Right renal cortex interstitium (tissue), 3 donors: ENCODE measurements around the gene LRRC41. TPM values are rescaled to one million over a fixed set of nuclear protein-coding genes. Genes with fewer than 3 reads are reported as not detected.
"Not testable (repeated sequence)": the region's sequence is repeated elsewhere in the genome, so short reads cannot be mapped to it uniquely, and the experiment has no call there.

ENCODE experiments used
- DNase-seq, 3 donors: peaks; one replicate each; pipeline ENCODE4 v3.0.0-alpha.2; 2013; ENCODE audit warnings: low read depth in 3 of 3, low spot score in 2 of 3
- polyA plus RNA-seq, 3 donors: library from polyadenylated mRNA; unstranded; fragments of 120-200 nt; gene quantifications; one replicate each; pipeline ENCODE4 v1.2.1, GENCODE V29; 2013; ENCODE audit not compliant: insufficient read length in 3 of 3

Gene LRRC41
- polyA plus RNA-seq, 3 donors, result 73.7 to 77.8 (median 75.9) TPM

DNA sequence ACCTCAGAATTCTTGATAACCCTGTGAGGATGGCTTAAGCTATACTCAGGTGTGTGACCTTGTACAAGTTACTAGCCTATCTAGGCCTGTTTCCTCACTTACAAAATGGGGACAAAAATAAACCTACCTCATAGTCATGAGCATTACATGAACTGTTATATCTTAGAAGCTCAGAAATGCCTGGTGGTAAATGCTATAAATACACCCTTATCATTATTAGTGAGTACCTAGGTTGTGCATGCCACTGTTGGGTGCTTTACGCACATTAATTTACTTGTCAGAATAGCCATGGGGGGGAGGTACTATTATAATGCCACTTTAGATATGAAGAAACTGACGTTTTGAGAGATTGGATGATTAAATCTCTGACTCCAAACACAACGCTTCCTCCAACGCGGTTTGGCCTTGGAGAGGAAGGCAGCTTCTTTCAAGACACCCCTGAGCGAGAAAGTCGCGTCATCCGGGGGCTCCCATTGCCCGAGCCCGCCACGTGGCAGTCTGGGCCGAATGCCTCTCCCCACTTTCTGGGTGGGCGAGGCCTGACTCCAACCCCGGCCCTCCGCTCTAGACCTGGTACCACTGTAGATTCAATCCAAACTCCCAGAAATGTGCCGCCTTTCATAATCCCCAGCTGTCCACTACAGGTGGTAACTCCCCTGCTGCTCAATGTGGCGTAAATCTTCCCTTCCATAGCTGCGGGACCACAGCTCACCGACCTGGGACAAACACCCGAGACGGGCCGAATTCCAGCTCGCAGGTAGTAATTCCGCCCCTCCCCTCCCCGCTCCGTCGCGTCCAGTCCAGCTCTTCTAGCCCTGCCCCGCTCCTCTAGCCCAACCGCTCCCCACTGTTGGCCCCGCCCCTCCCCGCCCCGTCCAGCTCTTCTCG, 56.6 kb downstream of the LRRC41 start:
- peak in 2 of 3 donors; percentile 50 to 54 for DNase-seq

DNA sequence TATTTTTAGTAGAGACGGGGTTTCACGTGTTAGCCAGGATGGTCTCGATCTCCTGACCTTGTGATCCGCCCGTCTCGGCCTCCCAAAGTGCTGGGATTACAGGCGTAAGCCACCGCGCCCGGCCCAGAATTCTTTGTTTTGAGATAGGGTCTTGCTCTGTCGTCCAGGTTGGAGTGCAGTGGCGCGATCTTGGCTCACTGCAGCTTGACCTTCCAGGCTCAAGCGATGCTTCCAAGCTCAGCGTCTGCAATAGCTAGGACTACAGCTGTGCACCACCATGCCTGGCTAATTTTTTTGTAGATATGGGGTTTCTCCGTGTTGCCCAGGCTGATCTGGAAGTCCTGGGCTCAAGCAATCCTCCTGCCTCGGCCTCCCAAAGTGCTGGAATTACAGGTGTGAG, 57.3 kb downstream of the LRRC41 start:
- not testable (repeated sequence) for DNase-seq

DNA sequence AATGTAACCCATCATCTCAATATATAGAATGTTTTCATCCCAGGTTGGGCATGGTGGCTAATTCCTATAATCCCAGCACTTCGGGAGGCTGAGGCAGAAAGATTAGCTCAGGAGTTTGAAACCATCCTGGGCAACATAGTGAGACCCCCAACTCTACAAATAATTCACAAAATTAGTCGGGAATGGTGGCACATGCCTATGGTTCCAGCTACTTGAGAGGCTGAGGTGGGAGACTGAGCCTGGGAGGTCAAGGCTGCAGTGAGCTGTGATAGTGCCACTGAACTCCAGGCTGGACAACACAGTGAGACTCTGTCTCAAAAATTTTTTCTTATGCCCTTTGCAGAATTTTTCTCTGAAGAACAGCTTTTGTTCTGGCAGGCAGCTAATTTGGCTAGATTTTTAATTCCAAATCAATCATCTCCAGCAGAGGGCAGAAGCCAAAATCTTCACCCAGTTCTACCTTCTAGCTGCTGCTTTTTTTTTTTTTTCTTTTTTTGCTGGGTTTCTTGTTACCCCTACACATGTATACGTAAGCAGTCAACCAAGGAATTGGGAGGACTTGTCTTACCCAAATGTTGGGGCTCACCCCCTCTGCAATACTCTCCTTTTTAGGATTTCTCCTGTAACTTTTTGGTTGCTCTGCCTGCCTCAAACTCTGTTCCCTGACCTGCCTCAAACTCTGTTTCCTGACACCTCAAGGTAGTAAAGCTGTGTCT, 58.6 kb downstream of the LRRC41 start:
- no peak for DNase-seq

DNA sequence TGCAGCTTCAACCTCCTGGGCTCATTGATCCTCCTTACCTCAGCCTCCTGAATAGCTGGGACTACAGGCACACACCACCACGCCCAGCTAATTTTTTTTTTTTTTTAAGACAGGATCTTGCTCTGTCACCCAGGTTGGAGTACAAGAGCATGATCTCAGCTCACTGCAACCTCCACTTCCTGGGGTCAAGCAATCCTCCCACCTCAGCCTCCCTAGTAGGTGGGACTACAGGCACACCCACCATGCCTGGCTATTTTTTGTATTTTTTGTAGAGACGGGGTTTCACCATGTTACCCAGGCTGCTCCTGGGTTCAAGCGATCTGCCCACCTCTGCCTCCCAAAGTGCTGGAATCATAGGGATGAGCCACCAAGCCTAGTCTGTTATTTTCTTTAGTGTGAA, 59.6 kb downstream of the LRRC41 start:
- not testable (repeated sequence) for DNase-seq

DNA sequence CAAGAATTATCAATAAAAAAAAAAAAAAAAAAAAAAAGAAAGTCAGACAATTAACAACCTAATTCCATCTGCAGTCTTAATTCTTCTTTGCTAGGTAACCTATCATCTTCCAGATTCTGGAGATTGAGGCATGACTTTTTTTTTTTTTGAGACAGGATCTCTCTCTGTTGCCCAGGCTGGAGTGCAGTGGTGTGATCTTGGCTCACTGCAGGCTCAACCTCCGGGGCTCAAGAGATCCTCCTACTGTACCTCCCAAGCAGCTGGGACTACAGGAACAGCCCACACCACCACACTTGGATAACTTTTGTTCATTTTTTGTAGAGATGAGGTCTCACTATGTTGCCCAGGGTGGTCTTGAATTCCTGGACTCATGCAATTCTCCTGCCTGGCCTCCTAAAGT, 60.5 kb downstream of the LRRC41 start:
- no peak for DNase-seq

DNA sequence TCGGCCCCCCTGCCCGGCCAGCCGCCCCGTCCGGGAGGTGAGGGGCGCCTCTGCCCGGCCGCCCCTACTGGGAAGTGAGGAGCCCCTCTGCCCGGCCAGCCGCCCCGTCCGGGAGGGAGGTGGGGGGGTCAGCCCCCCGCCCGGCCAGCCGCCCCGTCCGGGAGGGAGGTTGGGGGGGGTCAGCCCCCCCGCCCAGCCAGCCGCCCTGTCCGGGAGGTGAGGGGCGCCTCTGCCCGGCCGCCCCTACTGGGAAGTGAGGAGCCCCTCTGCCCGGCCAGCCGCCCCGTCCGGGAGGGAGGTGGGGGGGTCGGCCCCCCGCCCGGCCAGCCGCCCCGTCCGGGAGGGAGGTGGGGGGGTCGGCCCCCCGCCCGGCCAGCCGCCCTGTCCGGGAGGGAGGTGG, 61.7 kb downstream of the LRRC41 start:
- not testable (repeated sequence) for DNase-seq

DNA sequence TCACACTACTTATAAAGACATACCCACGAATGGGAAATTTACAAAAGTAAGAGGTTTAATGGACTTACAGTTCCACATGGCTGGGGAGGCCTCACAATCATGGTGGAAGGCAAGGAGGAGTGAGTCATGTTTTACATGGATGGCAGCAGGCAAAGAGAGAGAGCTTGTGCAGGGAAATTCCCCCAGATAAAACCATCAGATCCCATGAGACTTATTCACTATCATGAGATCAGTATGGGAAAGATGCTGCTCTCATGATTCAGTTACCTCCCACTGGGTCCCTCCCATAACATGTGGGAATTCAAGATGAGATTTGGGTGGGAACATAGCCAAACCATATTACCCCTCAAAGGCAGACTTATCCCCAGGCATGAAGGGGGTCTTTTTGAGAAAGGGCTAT, 64.6 kb downstream of the LRRC41 start:
- DNase-seq, result not testable (repeated sequence)

DNA sequence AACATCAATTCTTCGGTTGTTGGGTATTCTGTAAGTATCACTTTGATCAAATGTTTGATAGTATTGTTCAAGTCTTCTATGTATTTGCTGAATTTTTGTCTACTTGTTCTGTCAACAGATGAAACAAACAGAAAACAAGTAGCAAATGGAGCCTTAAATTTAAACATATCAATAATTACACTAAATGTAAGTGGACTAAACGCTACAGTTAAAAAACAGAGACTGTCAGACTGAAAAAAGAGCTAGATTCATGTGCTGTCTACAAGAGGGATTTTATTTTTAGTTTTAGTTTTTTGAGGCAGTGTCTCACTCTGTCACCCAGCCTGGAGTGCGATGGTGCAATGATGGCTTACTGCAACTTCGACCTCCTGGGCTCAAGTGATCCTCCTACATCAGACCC, 66.5 kb downstream of the LRRC41 start:
- DNase-seq, result no peak

DNA sequence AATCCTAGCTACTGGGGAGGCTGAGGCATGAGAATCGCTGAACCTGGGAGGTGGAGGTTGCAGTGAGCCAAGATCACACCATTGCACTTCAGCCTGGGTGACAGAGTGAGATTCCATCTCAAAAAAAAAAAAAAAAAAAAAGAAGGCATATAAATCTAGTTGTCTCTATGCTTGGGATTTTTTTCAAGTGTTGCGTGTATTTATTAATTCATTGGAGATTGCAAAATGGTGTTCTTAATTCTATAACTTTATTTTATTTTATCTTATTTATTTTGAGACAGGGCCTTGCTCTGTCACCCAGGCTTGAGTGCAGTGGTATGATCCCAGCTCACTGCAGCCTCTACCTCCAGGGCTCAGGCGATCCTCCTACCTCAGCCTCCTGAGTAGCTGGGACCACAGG, 72.2 kb downstream of the LRRC41 start:
- not testable (repeated sequence) for DNase-seq

Other genes with a start within 250 kb of the LRRC41 start
- 10 to 100 TPM; 29.9 to 32.3 (median 32.0) TPM for gene PIK3R3, start 171.0 kb downstream of the LRRC41 start, polyA plus RNA-seq
- gene TSPAN1, start 128.5 kb downstream of the LRRC41 start, polyA plus RNA-seq, result 10 to 100 TPM; 75.4 to 94.9 (median 81.0) TPM
- gene P3R3URF, start 127.1 kb downstream of the LRRC41 start, polyA plus RNA-seq, result not detected
- gene POMGNT1, start 105.2 kb downstream of the LRRC41 start, polyA plus RNA-seq, result 10 to 100 TPM; 68.3 to 72.6 (median 71.9) TPM
- gene LURAP1, start 100.3 kb downstream of the LRRC41 start, polyA plus RNA-seq, result 1 to 10 TPM; 2.6 to 3.0 (median 2.8) TPM
- gene RAD54L, start 55.9 kb downstream of the LRRC41 start, polyA plus RNA-seq, result 10 to 100 TPM; 10.4 to 12.8 (median 10.9) TPM
- gene UQCRH, start 82 bp upstream of the LRRC41 start, polyA plus RNA-seq, result 100 to 1,000 TPM; 468 to 505 (median 473) TPM
- gene NSUN4, start 37.2 kb upstream of the LRRC41 start, polyA plus RNA-seq, result 10 to 100 TPM; 25.4 to 28.0 (median 27.8) TPM
- gene FAAH, start 90.7 kb upstream of the LRRC41 start, polyA plus RNA-seq, result 10 to 100 TPM; 18.0 to 19.5 (median 18.0) TPM
- gene DMBX1, start 186.2 kb upstream of the LRRC41 start, polyA plus RNA-seq, result not detected
- gene KNCN, start 248.0 kb upstream of the LRRC41 start, polyA plus RNA-seq, result not detected